ENCODE measurements around the gene SLC15A5. TPM values are rescaled to one million over a fixed set of nuclear protein-coding genes. Genes with fewer than 3 reads are reported as not detected.

SLC15A5 gene
- total RNA-seq, 4 donors from 2014 or later, result not detected

- H3K27ac ChIP-seq, result no peak overlapping the region
- H3K4me3 ChIP-seq, result no peak overlapping the region
- H3K27me3 ChIP-seq, result no peaks in the 10 kb centered on the region
- no peaks in the 10 kb centered on the region for H3K9me3 ChIP-seq
- TF ChIP-seq POLR2A (IDR thresholded peaks at IDR 0.05) (no peak), CTCF (IDR thresholded peaks at IDR 0.05 in 4 of 5, conservative IDR thresholded peaks at IDR 0.05 in 1 of 5) (no peak)
- ATAC-seq, result no peak
- in situ Hi-C loops (cut with MboI; ENCODE audit: low sequenced_read_pairs in 4 of 4), result loop anchor here in 1 of 4 donors (25.0 kb wide), 1 partner anchor 109 kb away; no protein-coding TSS in a partner anchor
- DNase-seq, result no peak
- H3K36me3 ChIP-seq, result no peaks in the 10 kb centered on the region
- H3K4me1 ChIP-seq, result no peaks in the 10 kb centered on the region
- intact Hi-C loops (cut with DNase I; ENCODE audit: low total_unique reads), result no loop called here
Measured at GRCh38 chr12:16271062-16271461, 6.4 kb downstream of the SLC15A5 start.

DNA sequence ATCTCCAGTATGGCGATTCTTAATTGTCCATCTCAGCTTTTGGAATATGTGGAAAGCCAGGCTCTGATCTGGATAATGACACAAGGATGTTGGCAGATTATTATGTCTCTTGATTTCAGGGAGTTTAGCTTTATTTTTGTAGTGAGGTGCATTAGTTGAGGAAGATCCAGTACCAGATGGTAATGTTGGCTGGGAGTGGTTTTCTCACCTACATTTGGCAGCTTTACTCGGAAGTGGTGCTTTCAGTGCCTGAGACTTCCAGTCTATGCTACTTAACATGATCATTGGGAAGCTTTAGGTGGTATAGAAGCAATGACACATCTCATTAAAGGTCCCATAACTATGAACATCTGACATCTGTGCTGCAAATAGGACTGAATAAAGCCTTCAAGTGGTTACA, 7.5 kb downstream of the SLC15A5 start:
- Histone ChIP-seq H3K4me1 (no peaks in the 10 kb centered on the region), H3K36me3 (no peaks in the 10 kb centered on the region), H3K4me3 (no peak overlapping the region), H3K27me3 (no peaks in the 10 kb centered on the region), H3K27ac (no peak overlapping the region), H3K9me3 (no peaks in the 10 kb centered on the region)
- TF ChIP-seq POLR2A (IDR thresholded peaks at IDR 0.05) (no peak), CTCF (IDR thresholded peaks at IDR 0.05 in 4 of 5, conservative IDR thresholded peaks at IDR 0.05 in 1 of 5) (no peak)
- in situ Hi-C loops (cut with MboI; ENCODE audit: low sequenced_read_pairs in 4 of 4) (loop anchor here in 1 of 4 donors (25.0 kb wide), 1 partner anchor 108 kb away; no protein-coding TSS in a partner anchor), intact Hi-C loops (cut with DNase I; ENCODE audit: low total_unique reads) (no loop called here)
- DNase-seq, result no peak
- no peak for ATAC-seq

DNA sequence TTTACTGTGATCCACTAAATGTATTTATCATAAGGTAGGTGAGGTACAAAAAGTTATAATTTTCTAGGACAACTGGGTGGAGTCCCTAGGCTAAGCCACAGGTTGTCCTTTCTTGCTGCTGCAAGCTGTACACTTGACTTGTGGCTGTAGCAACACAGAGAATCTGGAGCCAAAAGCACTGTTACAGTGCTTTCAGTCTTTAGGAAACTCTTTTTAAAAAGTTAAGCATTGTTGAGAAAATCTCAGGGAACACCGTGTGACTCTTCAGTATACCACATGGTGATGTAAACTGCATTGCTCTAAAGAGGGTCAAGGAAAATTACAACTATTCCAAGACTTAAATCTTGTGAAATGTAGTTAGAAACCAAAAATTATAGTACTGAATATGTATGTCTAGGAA, 11.4 kb downstream of the SLC15A5 start:
- ATAC-seq (no peak), DNase-seq (no peak)
- no peak overlapping the region for H3K4me3 ChIP-seq
- TF ChIP-seq CTCF (IDR thresholded peaks at IDR 0.05 in 4 of 5, conservative IDR thresholded peaks at IDR 0.05 in 1 of 5) (no peak), POLR2A (IDR thresholded peaks at IDR 0.05) (no peak)
- no peaks in the 10 kb centered on the region for H3K9me3 ChIP-seq
- H3K36me3 ChIP-seq, result no peaks in the 10 kb centered on the region
- no peaks in the 10 kb centered on the region for H3K27me3 ChIP-seq
- no peak overlapping the region for H3K27ac ChIP-seq
- intact Hi-C loops (cut with DNase I; ENCODE audit: low total_unique reads), result no loop called here
- in situ Hi-C loops (cut with MboI; ENCODE audit: low sequenced_read_pairs in 4 of 4), result loop anchor here in 1 of 4 donors (25.0 kb wide), 1 partner anchor 104 kb away; no protein-coding TSS in a partner anchor
- no peaks in the 10 kb centered on the region for H3K4me1 ChIP-seq

- no peak overlapping the region for H3K4me3 ChIP-seq
- ATAC-seq (no peak), DNase-seq (no peak)
- no peaks in the 10 kb centered on the region for H3K36me3 ChIP-seq
- in situ Hi-C loops (cut with MboI; ENCODE audit: low sequenced_read_pairs in 4 of 4) (loop anchor here in 1 of 4 donors (25.0 kb wide), 1 partner anchor 100 kb away; no protein-coding TSS in a partner anchor), intact Hi-C loops (cut with DNase I; ENCODE audit: low total_unique reads) (no loop called here)
- no peak overlapping the region for H3K27ac ChIP-seq
- no peaks in the 10 kb centered on the region for H3K4me1 ChIP-seq
- H3K27me3 ChIP-seq, result no peaks in the 10 kb centered on the region
- H3K9me3 ChIP-seq, result no peaks in the 10 kb centered on the region
- TF ChIP-seq CTCF (IDR thresholded peaks at IDR 0.05 in 4 of 5, conservative IDR thresholded peaks at IDR 0.05 in 1 of 5) (no peak), POLR2A (IDR thresholded peaks at IDR 0.05) (no peak)
Measured at GRCh38 chr12:16261944-16262475, 15.5 kb downstream of the SLC15A5 start.

GRCh38 chr12:16260206-16260605, 17.3 kb downstream of the SLC15A5 start:
- no peak overlapping the region for H3K27ac ChIP-seq
- H3K27me3 ChIP-seq, result no peaks in the 10 kb centered on the region
- H3K4me1 ChIP-seq, result no peaks in the 10 kb centered on the region
- in situ Hi-C loops (cut with MboI; ENCODE audit: low sequenced_read_pairs in 4 of 4), result loop anchor here in 1 of 4 donors (25.0 kb wide), 1 partner anchor 98 kb away; no protein-coding TSS in a partner anchor
- H3K9me3 ChIP-seq, result no peaks in the 10 kb centered on the region
- TF ChIP-seq CTCF (IDR thresholded peaks at IDR 0.05 in 4 of 5, conservative IDR thresholded peaks at IDR 0.05 in 1 of 5) (no peak), POLR2A (IDR thresholded peaks at IDR 0.05) (no peak)
- intact Hi-C loops (cut with DNase I; ENCODE audit: low total_unique reads), result no loop called here
- no peak for ATAC-seq
- H3K4me3 ChIP-seq, result no peak overlapping the region
- DNase-seq, result no peak
- no peaks in the 10 kb centered on the region for H3K36me3 ChIP-seq

Measured in gastrocnemius medialis (tissue), 4 donors.